Amniotic stem cell (primary cell): ENCODE measurements around the gene MRPL41.
A peak's percentile ranks its signal among the peaks of the same experiment; 100 is the strongest.
"Not testable (repeated sequence)": the region's sequence is repeated elsewhere in the genome, so short reads cannot be mapped to it uniquely, and the experiment has no call there.

ENCODE experiments used
- DNase-seq: peaks from one replicate; lab custom pipeline; 2025; lab: John Stamatoyannopoulos, UW

The MRPL41 gene

DNA sequence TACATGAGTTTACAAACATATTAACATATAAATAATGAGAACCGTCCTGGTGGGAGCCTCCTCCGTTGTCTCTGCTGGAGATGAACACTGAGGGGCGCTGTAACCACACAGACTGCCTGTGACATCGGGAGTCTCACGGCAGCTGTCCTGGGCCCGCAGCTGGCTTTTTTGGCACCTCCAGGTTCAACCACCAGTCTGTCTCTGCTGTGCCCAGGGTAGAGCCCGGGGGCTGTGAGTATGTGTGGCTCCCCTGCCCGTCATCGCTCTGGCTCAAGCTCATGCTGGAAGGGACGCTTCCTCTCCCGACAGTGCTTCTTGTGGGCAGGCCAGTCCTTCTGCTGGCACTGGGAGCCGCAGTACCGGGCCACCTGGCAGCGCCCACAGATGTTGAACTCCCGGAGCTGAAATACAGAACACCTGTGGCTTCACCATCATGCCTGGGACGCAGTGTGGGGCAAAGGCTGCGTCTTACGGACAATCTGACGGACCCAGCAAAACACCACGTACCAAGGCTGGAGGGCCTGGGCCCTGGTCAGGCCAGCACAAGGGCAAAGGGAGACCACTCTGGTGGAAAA, 30.7 kb downstream of the MRPL41 start:
- DNase-seq, result no peak

DNA sequence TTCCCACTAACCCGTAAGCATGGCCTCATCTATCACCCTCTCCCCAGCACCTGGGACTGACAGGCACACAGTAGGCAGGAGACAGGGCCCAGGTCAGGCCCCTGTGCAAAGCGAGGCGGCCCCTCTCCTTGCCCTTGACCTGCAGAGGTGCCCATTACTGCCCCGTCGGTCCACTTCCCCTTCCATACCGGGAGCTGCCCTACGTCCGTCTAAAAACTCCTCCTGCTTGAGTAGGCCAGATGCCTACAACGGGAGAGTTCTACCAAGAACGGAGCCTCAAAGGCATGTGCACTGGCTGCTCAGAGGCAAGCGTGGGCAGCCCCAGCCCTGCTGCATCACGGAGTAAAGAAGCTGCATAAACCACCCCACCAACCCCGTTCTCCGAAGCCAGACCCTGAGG, 31.7 kb downstream of the MRPL41 start:
- no peak for DNase-seq

DNA sequence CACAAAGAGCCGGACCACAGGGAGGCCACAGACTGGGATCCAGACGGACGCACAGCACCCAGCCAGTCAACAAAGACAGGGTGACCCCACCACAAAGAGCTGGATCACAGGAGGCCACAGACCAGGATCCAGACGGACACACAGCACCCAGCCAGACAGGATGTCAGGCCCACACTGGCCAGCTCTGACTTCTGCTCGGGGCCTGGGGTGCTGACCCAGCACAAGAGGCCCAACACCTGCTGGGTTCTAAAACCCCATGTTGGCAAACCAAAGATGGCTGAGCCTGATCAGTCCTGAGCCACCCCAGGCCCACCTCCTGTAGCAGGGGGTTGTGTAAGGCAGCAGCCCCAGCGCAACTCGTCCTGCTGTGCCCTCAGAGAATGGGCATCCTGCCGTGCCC, 32.3 kb downstream of the MRPL41 start:
- no peak for DNase-seq

DNA sequence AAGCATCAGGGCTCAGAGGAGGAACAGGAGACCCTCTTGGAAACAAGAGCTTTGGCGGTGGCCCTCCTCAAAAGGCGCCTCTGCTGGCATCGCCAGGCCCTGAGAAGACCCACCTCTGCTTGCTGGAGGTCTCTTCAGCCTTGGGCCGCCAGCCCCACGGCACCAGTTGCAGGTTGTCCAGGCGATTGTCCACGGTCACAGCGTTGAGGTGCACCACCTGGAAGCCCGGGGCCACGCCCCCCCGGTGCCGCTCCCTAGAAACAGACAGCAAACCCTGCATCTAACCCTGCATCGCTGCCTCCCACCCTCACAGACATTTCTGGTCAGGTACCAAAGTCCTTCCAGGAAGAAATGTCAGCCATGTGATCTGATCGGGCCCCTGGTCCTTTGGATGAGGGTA, 35.2 kb downstream of the MRPL41 start:
- no peak for DNase-seq

DNA sequence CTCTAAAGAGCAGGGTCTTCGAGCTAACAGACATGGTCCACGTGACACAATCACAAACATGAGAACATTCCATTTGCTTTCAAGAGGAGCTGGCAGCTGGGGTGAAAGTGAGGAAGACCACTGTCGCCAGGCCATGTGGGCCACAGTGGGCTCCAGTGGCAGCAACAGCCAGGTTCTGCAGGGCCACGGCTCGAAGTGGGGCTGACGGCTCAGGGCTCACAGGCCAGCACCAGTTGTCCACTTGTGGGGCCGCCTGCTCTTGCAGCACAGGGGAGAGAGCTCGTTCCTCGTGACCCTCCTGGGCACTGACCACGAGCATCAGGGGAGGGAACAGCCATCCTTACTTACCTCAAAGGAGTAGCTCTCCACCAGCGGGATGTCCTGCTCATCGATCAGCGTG, 36.6 kb downstream of the MRPL41 start:
- DNase-seq, result no peak

DNA sequence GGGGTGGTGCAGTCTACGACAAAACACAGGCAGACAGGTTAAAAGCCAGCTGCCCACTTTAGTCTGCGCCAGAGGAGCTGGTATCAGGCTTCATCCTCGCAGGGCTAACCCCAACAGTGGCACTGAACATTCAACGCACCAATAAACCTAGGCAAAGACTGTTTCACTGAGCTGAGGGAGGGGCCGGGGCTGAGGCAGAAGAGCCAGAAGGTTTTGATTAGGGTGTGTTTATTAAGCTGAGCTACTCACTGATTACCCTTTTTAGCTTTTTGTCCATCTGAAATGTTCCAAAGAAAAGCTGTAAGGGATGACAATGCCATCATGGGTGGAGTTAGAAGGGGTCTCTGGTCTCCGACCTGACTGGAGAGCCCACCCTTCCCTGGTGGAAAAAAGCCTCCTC, 37.2 kb downstream of the MRPL41 start:
- no peak for DNase-seq

DNA sequence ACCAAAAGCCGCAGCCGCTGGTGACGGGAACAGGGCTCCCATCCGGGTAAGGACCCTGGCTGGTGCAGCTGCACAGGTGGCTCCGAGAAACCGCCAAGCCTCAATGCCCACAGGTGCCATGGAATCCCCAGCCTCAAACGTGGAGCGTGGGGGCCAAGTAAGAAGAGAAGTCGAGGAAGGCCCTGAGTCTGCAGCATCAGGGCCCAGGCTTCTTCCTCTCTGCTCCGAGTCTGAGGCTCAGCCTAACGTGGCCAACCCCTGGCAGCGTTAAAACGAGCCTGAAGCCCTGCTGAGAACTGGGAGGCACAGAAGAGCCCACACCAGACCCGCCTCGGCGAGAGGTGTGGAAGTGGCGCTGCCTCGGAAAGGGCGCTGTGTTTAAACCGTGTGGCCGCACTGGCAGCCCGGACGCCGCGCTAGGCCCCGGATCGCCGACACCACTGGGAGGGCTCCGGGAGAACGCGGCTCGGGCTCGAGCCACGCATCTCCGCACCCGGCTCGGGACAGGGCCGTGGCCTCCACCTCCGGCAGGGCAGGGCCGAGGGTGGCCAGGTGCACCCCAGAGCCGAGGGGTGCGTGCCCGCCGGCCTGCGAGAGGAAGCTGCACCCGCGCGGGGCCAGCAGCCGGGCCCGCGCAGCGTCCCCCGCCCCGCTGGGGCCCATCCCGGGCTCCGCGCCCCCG, 37.9 kb downstream of the MRPL41 start:
- DNase-seq, result no peak

DNA sequence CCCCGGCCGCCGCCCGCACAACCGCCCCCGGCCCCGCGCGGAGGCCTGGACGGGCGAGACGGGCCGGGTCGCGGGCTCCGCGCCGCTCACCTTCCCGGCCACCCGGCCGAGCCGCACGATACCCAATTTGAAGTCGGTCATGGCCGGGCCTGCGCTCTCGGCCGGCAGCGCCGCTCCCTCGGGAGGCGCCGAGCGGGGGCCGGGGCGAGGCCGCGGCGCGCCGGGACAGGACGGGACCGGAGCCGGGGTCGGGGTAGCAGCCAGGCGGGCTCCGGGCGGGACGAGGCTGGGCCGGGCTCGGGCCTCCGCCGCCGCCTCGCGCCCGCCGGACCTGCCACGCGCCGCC, 38.4 kb downstream of the MRPL41 start:
- no peak for DNase-seq

DNA sequence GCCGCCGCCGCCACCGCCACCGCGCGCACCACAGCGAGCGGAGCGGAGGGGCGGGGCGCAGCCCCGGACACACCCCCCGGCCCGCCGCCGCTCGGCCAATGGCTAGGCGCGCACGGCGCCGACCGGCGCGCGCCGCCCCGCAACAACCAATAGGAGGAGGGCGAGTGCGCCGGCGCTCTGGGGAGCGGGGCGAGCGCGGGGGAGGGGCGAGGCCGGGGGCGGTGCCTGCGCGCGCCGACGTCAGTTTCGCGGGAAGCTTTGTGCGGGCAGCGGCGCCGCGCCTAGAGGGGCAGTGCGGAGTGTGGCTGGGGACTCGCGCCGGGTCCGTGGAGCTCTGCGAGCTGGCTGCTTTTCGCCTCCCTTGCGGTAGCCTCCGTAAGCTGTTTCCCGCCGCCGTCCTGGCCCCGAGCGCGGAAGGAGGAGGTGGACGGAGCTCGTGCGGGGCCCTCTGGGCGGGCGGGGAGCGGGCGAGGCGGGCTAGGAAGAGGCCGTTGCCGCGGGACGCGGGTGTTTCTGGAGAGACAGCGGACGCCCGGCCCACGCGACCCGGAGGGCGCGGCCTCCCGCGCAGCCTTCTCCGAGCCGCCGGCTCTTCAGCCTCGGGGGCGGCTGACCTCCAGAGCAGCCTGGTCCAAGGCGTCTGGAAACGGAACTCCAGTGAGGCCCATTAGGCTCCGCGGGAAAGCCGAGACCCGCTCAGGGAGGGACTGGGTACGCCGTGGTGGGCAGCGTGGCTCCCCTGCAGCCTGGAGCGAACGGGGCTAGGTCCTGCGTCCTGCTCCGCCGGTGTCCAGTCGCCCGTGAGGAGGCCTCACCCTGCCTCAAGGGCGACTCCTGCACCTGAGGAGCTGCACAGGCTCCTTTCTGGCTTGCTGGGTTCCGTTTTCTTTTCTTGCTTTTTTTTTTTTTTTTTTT, 39.0 kb downstream of the MRPL41 start, which contains the start of gene ZMYND19:
Gene ZMYND19, minus strand, starts transcription at position 44 of the 915 bp plus-strand sequence. CDS start 249 bp downstream, outside the sequence.
- DNase-seq, result peak; percentile 73

DNA sequence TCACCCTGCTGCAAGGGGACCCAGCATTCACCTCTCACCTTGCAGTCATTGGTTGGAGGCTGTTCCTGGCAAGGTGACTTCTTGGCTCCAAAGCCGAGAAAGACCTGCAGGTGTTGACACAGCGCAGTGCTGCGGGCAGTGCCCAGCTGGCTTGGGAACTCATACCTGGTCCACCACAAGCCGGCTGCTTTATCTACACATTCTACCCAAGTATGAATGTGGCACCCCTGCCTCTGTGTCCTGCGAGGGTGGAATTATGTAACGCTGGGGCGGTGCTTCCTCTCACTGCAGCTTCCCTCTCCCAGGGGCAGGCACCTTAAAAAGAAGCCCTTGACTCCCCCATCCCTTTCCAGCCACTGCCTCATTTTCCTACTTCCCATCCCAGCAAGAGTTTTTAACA, 41.1 kb downstream of the MRPL41 start:
- no peak for DNase-seq

DNA sequence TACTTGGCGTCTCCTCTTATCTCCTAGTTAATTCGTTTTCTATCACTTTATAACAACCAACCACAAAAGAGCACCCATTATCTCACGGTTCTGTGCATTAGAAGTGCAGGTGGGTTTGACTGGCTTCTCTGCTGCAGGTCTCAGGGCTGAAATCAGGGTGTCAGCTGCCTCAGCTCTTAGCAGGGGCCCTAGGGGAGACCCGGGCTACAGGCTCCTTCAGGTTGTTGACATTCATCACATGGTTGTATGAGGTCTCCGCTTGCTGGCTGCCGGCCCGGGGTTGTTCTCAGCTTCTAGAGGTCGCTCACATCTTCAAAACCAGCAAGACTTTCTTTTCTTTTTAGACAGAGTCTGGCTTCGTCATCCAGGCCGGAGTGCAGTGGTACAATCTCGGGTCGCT, 41.5 kb downstream of the MRPL41 start:
- DNase-seq, result no peak

DNA sequence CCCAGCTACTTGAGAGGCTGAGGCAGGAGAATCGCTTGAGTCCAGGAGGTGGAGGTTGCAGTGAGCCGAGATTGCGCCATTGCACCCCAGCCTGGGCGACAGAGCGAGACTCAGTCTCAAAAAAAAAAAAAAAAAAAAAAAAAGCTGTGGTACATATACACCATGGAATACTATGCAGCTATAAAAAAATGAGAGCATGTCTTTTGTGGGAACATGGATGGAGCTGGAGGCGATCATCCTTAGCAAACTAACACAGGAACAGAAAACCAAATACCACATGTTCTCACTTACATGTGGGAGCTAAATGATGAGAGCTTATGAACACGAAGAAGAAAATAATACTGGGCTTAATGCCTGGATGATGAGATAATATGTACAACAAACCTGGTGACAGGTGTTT, 44.9 kb downstream of the MRPL41 start:
- DNase-seq, result not testable (repeated sequence)

DNA sequence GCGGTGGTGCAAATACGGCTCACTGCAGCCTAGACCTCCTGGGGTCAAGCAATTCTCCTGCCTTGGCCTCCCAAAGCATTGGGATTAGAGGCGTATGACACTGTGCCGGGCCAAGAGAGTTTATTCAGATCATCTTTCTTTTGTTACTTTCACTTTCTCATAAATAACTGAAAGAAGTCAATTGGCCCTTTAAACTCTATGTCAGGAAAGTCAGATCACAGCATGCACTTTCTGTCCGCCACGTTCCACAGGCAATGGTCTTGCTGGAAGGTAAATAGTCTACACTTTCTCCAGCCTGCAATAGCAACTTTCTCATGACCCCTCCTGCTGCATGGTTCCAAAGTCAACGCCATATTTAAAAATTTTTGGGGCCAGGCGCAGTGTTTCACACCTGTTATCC, 47.3 kb downstream of the MRPL41 start:
- DNase-seq, result no peak
